Naive thymus-derived CD4-positive, alpha-beta T cell (primary cell): ENCODE data around the gene ADAM33. TPM values are rescaled to one million over a fixed set of nuclear protein-coding genes. Genes with fewer than 3 reads are reported as not detected.

Source experiments
- ATAC-seq: fragments of 150-1000 bp; cut with Tn5 transposase; 2 replicates; pipeline ENCODE4 v1.10.0; 2021; ENCODE audit warnings: mild to moderate bottlenecking, moderate library complexity
- CTCF ChIA-PET: fragments of 350-600 bp; sonication (Branson Sonifier 250); formaldehyde crosslinking; loops from one replicate; lab custom pipeline; 2021; ENCODE audit warnings: antibody characterized with exemption; lab: Charles Lee
- POLR2A ChIA-PET: fragments of 350-600 bp; sonication (Branson Sonifier 250); formaldehyde crosslinking; loops from one replicate; lab custom pipeline; 2021; ENCODE audit warnings: antibody characterized with exemption, inconsistent platforms; lab: Charles Lee
- DNase-seq, 9 donors: peaks; one replicate each; pipeline versions ENCODE4 v3.0.0 to v3.0.0-alpha.2; 2020 to 2022; ENCODE audit warnings: mixed read lengths in 1 of 9
- H3K27ac ChIP-seq: one replicate; pipeline ENCODE4 v1.7.0; 2013; ENCODE audit warnings: mild to moderate bottlenecking, low read depth, low read length, moderate library complexity
- H3K27me3 ChIP-seq, 2 donors: one replicate each; pipeline ENCODE4 v1.7.0; 2013; ENCODE audit warnings: low read length in 2 of 2, mild to moderate bottlenecking in 2 of 2, moderate library complexity in 2 of 2; ENCODE audit not compliant: control insufficient read depth in 2 of 2, insufficient read depth in 2 of 2
- H3K36me3 ChIP-seq, 3 experiments: 1 replicate in 2 of 3; 2 replicates in 1 of 3; pipeline ENCODE4 v1.7.0; 2013; ENCODE audit warnings: low read length in 3 of 3, mild to moderate bottlenecking in 3 of 3, moderate library complexity in 1 of 3; ENCODE audit not compliant: insufficient read depth in 3 of 3, control insufficient read depth in 2 of 3
- H3K4me1 ChIP-seq, 2 donors: one replicate each; pipeline ENCODE4 v1.7.0; 2013; ENCODE audit warnings: low read length in 2 of 2, mild to moderate bottlenecking in 2 of 2, moderate library complexity in 1 of 2; ENCODE audit not compliant: control insufficient read depth in 2 of 2, insufficient read depth in 2 of 2
- H3K4me3 ChIP-seq: 2 replicates; pipeline ENCODE4 v1.7.0; 2013; ENCODE audit warnings: mild to moderate bottlenecking, low read length
- H3K9me3 ChIP-seq, 3 experiments: 1 replicate in 2 of 3; 2 replicates in 1 of 3; pipeline ENCODE4 v1.7.0; 2013; ENCODE audit warnings: low read length in 3 of 3; ENCODE audit not compliant: control insufficient read depth in 2 of 3
- H3K27ac Mint-ChIP-seq, 9 donors: one replicate each; pipeline ENCODE4 v1.8.0; 2020 to 2022; ENCODE audit warnings: mixed read lengths in 9 of 9, mild to moderate bottlenecking in 8 of 9, moderate library complexity in 5 of 9, inconsistent platforms in 2 of 9
- H3K27me3 Mint-ChIP-seq, 5 donors: one replicate each; pipeline ENCODE4 v1.8.0; 2021 to 2022; ENCODE audit warnings: mixed read lengths in 5 of 5, mild to moderate bottlenecking in 1 of 5
- H3K36me3 Mint-ChIP-seq, 5 donors: one replicate each; pipeline ENCODE4 v1.8.0; 2020 to 2022; ENCODE audit warnings: mixed read lengths in 5 of 5, mild to moderate bottlenecking in 3 of 5, inconsistent platforms in 1 of 5
- H3K4me1 Mint-ChIP-seq, 7 donors: one replicate each; pipeline ENCODE4 v1.8.0; 2020 to 2022; ENCODE audit warnings: mixed read lengths in 7 of 7, mild to moderate bottlenecking in 3 of 7, inconsistent platforms in 1 of 7
- H3K4me3 Mint-ChIP-seq, 10 donors: one replicate each; pipeline ENCODE4 v1.8.0; 2020 to 2022; ENCODE audit warnings: mild to moderate bottlenecking in 10 of 10, mixed read lengths in 10 of 10, moderate library complexity in 6 of 10, inconsistent platforms in 2 of 10
- H3K9me3 Mint-ChIP-seq, 11 donors: one replicate each; pipeline ENCODE4 v1.8.0; 2020 to 2022; ENCODE audit warnings: mixed read lengths in 11 of 11, mild to moderate bottlenecking in 4 of 11, inconsistent platforms in 1 of 11, moderate library complexity in 1 of 11
- intact Hi-C, 2 donors: fragments of 100-400 bp; cut with micrococcal nuclease; formaldehyde crosslinking; loops; one replicate each; pipeline ENCODE4 v1.15.1; 2023
- polyA plus RNA-seq, 2 donors: library from polyadenylated mRNA; unstranded; fragments of 300-500 nt; fragmentation: Illumina TruSeq; gene quantifications; one replicate each; pipeline ENCODE4 v1.2.3, GENCODE V29; 2021
- total RNA-seq, 6 experiments: library from RNA in 5 of 6; stranded (reverse) in 5 of 6; gene quantifications; 1 replicate in 5 of 6; 2 replicates in 1 of 6; pipeline ENCODE4 v1.2.3 and lab custom pipeline; 2021 to 2026

ADAM33 gene
- total RNA-seq (under 1 TPM in 1 of 5 experiments, not detected in 4; 0.20 TPM), polyA plus RNA-seq (not detected), total RNA-seq (lab: John Stamatoyannopoulos, UW) (not detected)

GRCh38 chr20:3681931-3682781 lies at the start of gene ADAM33:
TSS of gene ADAM33 (minus strand) at chr20:3682010. CDS start at chr20:3682004, 6 bp downstream.
- no peaks in the 10 kb centered on the region for H3K9me3 Mint-ChIP-seq
- H3K27me3 ChIP-seq: no peaks in the 10 kb centered on the region
- POLR2A ChIA-PET: no interaction called here

GRCh38 chr20:3730803-3731672 lies 49.2 kb upstream of the ADAM33 start:
- intact Hi-C loops: no loop called here
- Mint-ChIP-seq H3K36me3 (peaks cover 0 to 4% (median 0%) of the 10 kb centered on the region in 5 donors), H3K9me3 (peaks cover 0 to 2% (median 0%) of the 10 kb centered on the region in 11 donors), H3K4me1 (peaks cover 0 to 6% (median 0%) of the 10 kb centered on the region in 7 donors), H3K4me3 (peak overlapping the region in 3 of 10 donors; percentile 3 to 28 (median 27)), H3K27me3 (peaks cover 42 to 68% (median 48%) of the 10 kb centered on the region in 5 donors), H3K27ac (peak overlapping the region in 1 of 9 donors; percentile 8)
- no peaks in the 10 kb centered on the region for H3K4me1 ChIP-seq
- H3K9me3 ChIP-seq: no peaks in the 10 kb centered on the region
- no peak for DNase-seq
- no peak for ATAC-seq
- H3K27ac ChIP-seq: no peak overlapping the region
- CTCF ChIA-PET: interaction anchor here (1.1 kb wide), 1 partner anchor 15 kb away, joined by 4 read pairs; no protein-coding TSS in a partner anchor
- peaks cover 0 to 2% of the 10 kb centered on the region in 2 donors for H3K27me3 ChIP-seq
- POLR2A ChIA-PET: no interaction called here
- H3K4me3 ChIP-seq: no peak overlapping the region
- no peaks in the 10 kb centered on the region for H3K36me3 ChIP-seq

More at GRCh38 chr20:3681931-3682781, at the start of gene ADAM33:
- no peaks in the 10 kb centered on the region for H3K36me3 Mint-ChIP-seq
- no peak within 1 kb of the TSS for H3K4me3 ChIP-seq
- DNase-seq (no peak), ATAC-seq (no peak)
- H3K27ac Mint-ChIP-seq: no peak within 1 kb of the TSS
- intact Hi-C loops: no loop called here
- no peaks in the 10 kb centered on the region for H3K9me3 ChIP-seq
- no peaks in the 10 kb centered on the region for H3K36me3 ChIP-seq
- no peak within 1 kb of the TSS for H3K27ac ChIP-seq
- H3K27me3 Mint-ChIP-seq: peaks cover 39 to 67% (median 62%) of the 10 kb centered on the region in 5 donors
- H3K4me1 Mint-ChIP-seq: peaks cover 0 to 4% (median 0%) of the 10 kb centered on the region in 7 donors
- H3K4me1 ChIP-seq: no peaks in the 10 kb centered on the region
- H3K4me3 Mint-ChIP-seq: peak within 1 kb of the TSS in 3 of 10 donors; percentile 15 to 34 (median 27)
- CTCF ChIA-PET: no interaction called here

GRCh38 chr20:3729811-3730540 lies 48.2 kb upstream of the ADAM33 start:
- H3K27ac ChIP-seq: no peak overlapping the region
- ChIA-PET POLR2A (no interaction called here), CTCF (no interaction called here)
- H3K4me1 ChIP-seq: no peaks in the 10 kb centered on the region
- no peak overlapping the region for H3K27ac Mint-ChIP-seq
- peaks cover 44 to 59% (median 51%) of the 10 kb centered on the region in 5 donors for H3K27me3 Mint-ChIP-seq
- H3K27me3 ChIP-seq: peaks cover 0 to 2% of the 10 kb centered on the region in 2 donors
- peaks cover 0 to 6% (median 0%) of the 10 kb centered on the region in 7 donors for H3K4me1 Mint-ChIP-seq
- DNase-seq (no peak), ATAC-seq (no peak)
- peaks cover 0 to 4% (median 0%) of the 10 kb centered on the region in 5 donors for H3K36me3 Mint-ChIP-seq
- H3K36me3 ChIP-seq: no peaks in the 10 kb centered on the region
- H3K9me3 Mint-ChIP-seq: peaks cover 0 to 2% (median 0%) of the 10 kb centered on the region in 11 donors
- H3K9me3 ChIP-seq: no peaks in the 10 kb centered on the region
- H3K4me3 ChIP-seq: no peak overlapping the region
- intact Hi-C loops: no loop called here
- H3K4me3 Mint-ChIP-seq: no peak overlapping the region

- H3K27me3 ChIP-seq: peaks cover 0 to 2% of the 10 kb centered on the region in 2 donors
- no peak overlapping the region for H3K4me3 ChIP-seq
- peaks cover 47 to 58% (median 55%) of the 10 kb centered on the region in 5 donors for H3K27me3 Mint-ChIP-seq
- ChIA-PET CTCF (no interaction called here), POLR2A (no interaction called here)
- peaks cover 0 to 2% (median 0%) of the 10 kb centered on the region in 11 donors for H3K9me3 Mint-ChIP-seq
- H3K4me1 ChIP-seq: no peaks in the 10 kb centered on the region
- H3K9me3 ChIP-seq: no peaks in the 10 kb centered on the region
- intact Hi-C loops: no loop called here
- ATAC-seq (no peak), DNase-seq (no peak)
- H3K36me3 Mint-ChIP-seq: peaks cover 0 to 4% (median 0%) of the 10 kb centered on the region in 5 donors
- H3K36me3 ChIP-seq: no peaks in the 10 kb centered on the region
- H3K27ac ChIP-seq: no peak overlapping the region
- no peak overlapping the region for H3K4me3 Mint-ChIP-seq
- H3K4me1 Mint-ChIP-seq: peaks cover 0 to 6% (median 0%) of the 10 kb centered on the region in 7 donors
- H3K27ac Mint-ChIP-seq: no peak overlapping the region
Observed at GRCh38 chr20:3729378-3729777, 47.6 kb upstream of the ADAM33 start.

GRCh38 chr20:3728876-3729275 lies 47.1 kb upstream of the ADAM33 start:
- no peak overlapping the region for H3K4me3 ChIP-seq
- no peaks in the 10 kb centered on the region for H3K4me1 ChIP-seq
- Mint-ChIP-seq H3K36me3 (peaks cover 0 to 4% (median 0%) of the 10 kb centered on the region in 5 donors), H3K9me3 (peaks cover 0 to 2% (median 0%) of the 10 kb centered on the region in 11 donors), H3K4me1 (peaks cover 0 to 6% (median 0%) of the 10 kb centered on the region in 7 donors), H3K27me3 (peaks cover 47 to 60% (median 54%) of the 10 kb centered on the region in 5 donors), H3K4me3 (no peak overlapping the region), H3K27ac (no peak overlapping the region)
- ChIA-PET CTCF (no interaction called here), POLR2A (no interaction called here)
- no peaks in the 10 kb centered on the region for H3K36me3 ChIP-seq
- DNase-seq (no peak), ATAC-seq (no peak)
- no peaks in the 10 kb centered on the region for H3K9me3 ChIP-seq
- H3K27ac ChIP-seq: no peak overlapping the region
- H3K27me3 ChIP-seq: peaks cover 0 to 2% of the 10 kb centered on the region in 2 donors
- intact Hi-C loops: no loop called here

- no peak overlapping the region for H3K4me3 ChIP-seq
- Mint-ChIP-seq H3K9me3 (peaks cover 0 to 2% (median 0%) of the 10 kb centered on the region in 11 donors), H3K4me1 (peaks cover 0 to 6% (median 0%) of the 10 kb centered on the region in 7 donors), H3K36me3 (peaks cover 0 to 4% (median 0%) of the 10 kb centered on the region in 5 donors), H3K4me3 (no peak overlapping the region), H3K27me3 (peaks cover 44 to 59% (median 51%) of the 10 kb centered on the region in 5 donors), H3K27ac (no peak overlapping the region)
- H3K36me3 ChIP-seq: no peaks in the 10 kb centered on the region
- no peaks in the 10 kb centered on the region for H3K4me1 ChIP-seq
- peaks cover 0 to 2% of the 10 kb centered on the region in 2 donors for H3K27me3 ChIP-seq
- intact Hi-C loops: no loop called here
- CTCF ChIA-PET: no interaction called here
- no peaks in the 10 kb centered on the region for H3K9me3 ChIP-seq
- no peak overlapping the region for H3K27ac ChIP-seq
- DNase-seq: no peak
- ATAC-seq: no peak
- POLR2A ChIA-PET: no interaction called here
Observed at GRCh38 chr20:3728354-3728753, 46.5 kb upstream of the ADAM33 start.
